Endothelial cell of umbilical vein (primary cell): ENCODE data around the gene MCRIP1. TPM values are rescaled to one million over a fixed set of nuclear protein-coding genes. Genes with fewer than 3 reads are reported as not detected.

Experiments used
- BruUV-seq: library from RNA; stranded (reverse); fragments of 400-500 nt; replicated peaks from 2 replicates; lab custom pipeline; 2021; lab: Mats Ljungman, UMichigan
- CTCF ChIA-PET: fragments of 300-600, 350-600 bp; sonication (Branson Sonifier 250); formaldehyde crosslinking; loops from one replicate; lab custom pipeline; 2021; ENCODE audit warnings: antibody characterized with exemption, inconsistent platforms; lab: Charles Lee
- POLR2A ChIA-PET: fragments of 300-600, 350-600 bp; sonication (Branson Sonifier 250); formaldehyde crosslinking; loops from one replicate; lab custom pipeline; 2021; ENCODE audit warnings: antibody characterized with exemption, inconsistent platforms; lab: Charles Lee
- DNase-seq: peaks from one replicate; pipeline ENCODE4 v3.0.0-alpha.2; 2011; ENCODE audit warnings: low read depth, low spot score
- FAIRE-seq: peaks from 2 replicates; lab custom pipeline; 2011; peaks lifted over from hg19 to GRCh38; lab: Jason Lieb, UNC
- H2AFZ ChIP-seq: 2 replicates; pipeline ENCODE4 v1.6.0; 2012; ENCODE audit warnings: low read depth, low read length, control low read depth, inconsistent platforms
- H3K27ac ChIP-seq: 2 replicates; pipeline ENCODE4 v1.5.1; 2011; ENCODE audit warnings: low read depth, mild to moderate bottlenecking, control low read depth, low read length, moderate library complexity; ENCODE audit not compliant: insufficient read depth
- H3K27me3 ChIP-seq, 2 experiments: 2 replicates each; pipeline versions ENCODE4 v1.6.0 to v1.6.1; 2011; ENCODE audit warnings: low read length in 2 of 2, mixed read lengths in 1 of 2; ENCODE audit not compliant: control insufficient read depth in 2 of 2, insufficient read depth in 2 of 2
- H3K36me3 ChIP-seq, 2 experiments: 2 replicates in 1 of 2; 3 replicates in 1 of 2; pipeline ENCODE4 v1.5.1; 2011; ENCODE audit warnings: low read length in 2 of 2, mild to moderate bottlenecking in 1 of 2, moderate library complexity in 1 of 2; ENCODE audit not compliant: control insufficient read depth in 2 of 2, insufficient read depth in 2 of 2; ENCODE audit errors: extremely low read depth in 1 of 2
- H3K4me1 ChIP-seq: 3 replicates; pipeline ENCODE4 v1.5.1; 2011; ENCODE audit warnings: mild to moderate bottlenecking, low read length; ENCODE audit not compliant: control insufficient read depth, insufficient read depth; ENCODE audit errors: extremely low read depth
- H3K4me2 ChIP-seq: 2 replicates; pipeline ENCODE4 v1.6.1; 2011; ENCODE audit warnings: low read length, control low read depth, mixed read lengths; ENCODE audit not compliant: insufficient read depth
- H3K4me3 ChIP-seq, 3 experiments: fragments of 200-600 bp in 1 of 3; sonication (generic), shearing (Covaris generic) in 1 of 3; replicated peaks in 1 of 3; 2 replicates each; pipeline ENCODE4 v1.5.1; 2011 to 2016; ENCODE audit warnings: control low read depth in 3 of 3, low read length in 3 of 3, mild to moderate bottlenecking in 2 of 3, inconsistent platforms in 1 of 3, low read depth in 1 of 3, moderate library complexity in 1 of 3; ENCODE audit not compliant: insufficient read depth in 1 of 3
- H3K79me2 ChIP-seq: 2 replicates; pipeline ENCODE4 v1.6.0; 2012; ENCODE audit warnings: low read length, inconsistent platforms; ENCODE audit not compliant: control insufficient read depth, insufficient read depth
- H3K9ac ChIP-seq: replicated peaks from 2 replicates; pipeline ENCODE3; 2011; ENCODE audit warnings: low read length, control low read depth; ENCODE audit not compliant: insufficient read depth; ENCODE audit errors: extremely low read depth
- H3K9me1 ChIP-seq: replicated peaks from 3 replicates; pipeline ENCODE4 v1.6.0; 2011; ENCODE audit warnings: mild to moderate bottlenecking, low read length; ENCODE audit not compliant: control insufficient read depth, insufficient read depth; ENCODE audit errors: extremely low read depth
- H3K9me3 ChIP-seq: replicated peaks from 2 replicates; pipeline ENCODE4 v1.5.1; 2012; ENCODE audit warnings: low read length, inconsistent platforms; ENCODE audit not compliant: control insufficient read depth, insufficient read depth
- H4K20me1 ChIP-seq: replicated peaks from 2 replicates; pipeline ENCODE3; 2011; ENCODE audit warnings: mild to moderate bottlenecking, low read length; ENCODE audit not compliant: control insufficient read depth, insufficient read depth; ENCODE audit errors: extremely low read depth
- EZH2 ChIP-seq: IDR thresholded peaks from 2 replicates; pipeline ENCODE4 v1.6.1; 2012; ENCODE audit warnings: borderline replicate concordance, low read depth, mild to moderate bottlenecking, moderate library complexity, low read length, inconsistent platforms; ENCODE audit not compliant: severe bottlenecking
- dilution Hi-C: fragments of 300-500 bp; cut with MboI; formaldehyde crosslinking; loops from one replicate; pipeline ENCODE4 v1.15.0; 2019; ENCODE audit warnings: low sequenced_read_pairs; ENCODE audit not compliant: extremely low pct_ligation_motif_present
- intact Hi-C: fragments of 100-400 bp; cut with micrococcal nuclease; formaldehyde crosslinking; loops from one replicate; pipeline ENCODE4 v1.10.0; 2022
- polyA plus RNA-seq, 4 experiments: library from polyadenylated mRNA; depleted of rRNA in 3 of 4; stranded (reverse) in 3 of 4; unstranded in 1 of 4; fragments of >200 nt; gene quantifications; 2 replicates each; pipeline versions ENCODE4 v1.2.1 to v1.2.3, GENCODE V29; 2011 to 2012; ENCODE audit warnings: missing spikeins in 1 of 4
- total RNA-seq: library from RNA; stranded (reverse); gene quantifications from 2 replicates; pipeline ENCODE4 v1.2.3, GENCODE V29; 2021
- TF ChIP-seq, protein P1 (sequence below), 2 donors: IDR thresholded peaks; 1 replicate in 1 of 2; 2 replicates in 1 of 2; pipeline ENCODE4 v1.5.1; 2011; ENCODE audit warnings: low read length in 2 of 2, mild to moderate bottlenecking in 2 of 2, moderate library complexity in 2 of 2, control low read depth in 1 of 2, inconsistent platforms in 1 of 2, low read depth in 1 of 2; ENCODE audit not compliant: insufficient read depth in 1 of 2; ENCODE audit errors: extremely low read depth in 1 of 2

Gene MCRIP1
- total and polyA plus RNA-seq, 2 donors (not counting 3 experiments of a cell fraction or from before 2014, with no cell fraction given): 121 to 205 TPM

DNA sequence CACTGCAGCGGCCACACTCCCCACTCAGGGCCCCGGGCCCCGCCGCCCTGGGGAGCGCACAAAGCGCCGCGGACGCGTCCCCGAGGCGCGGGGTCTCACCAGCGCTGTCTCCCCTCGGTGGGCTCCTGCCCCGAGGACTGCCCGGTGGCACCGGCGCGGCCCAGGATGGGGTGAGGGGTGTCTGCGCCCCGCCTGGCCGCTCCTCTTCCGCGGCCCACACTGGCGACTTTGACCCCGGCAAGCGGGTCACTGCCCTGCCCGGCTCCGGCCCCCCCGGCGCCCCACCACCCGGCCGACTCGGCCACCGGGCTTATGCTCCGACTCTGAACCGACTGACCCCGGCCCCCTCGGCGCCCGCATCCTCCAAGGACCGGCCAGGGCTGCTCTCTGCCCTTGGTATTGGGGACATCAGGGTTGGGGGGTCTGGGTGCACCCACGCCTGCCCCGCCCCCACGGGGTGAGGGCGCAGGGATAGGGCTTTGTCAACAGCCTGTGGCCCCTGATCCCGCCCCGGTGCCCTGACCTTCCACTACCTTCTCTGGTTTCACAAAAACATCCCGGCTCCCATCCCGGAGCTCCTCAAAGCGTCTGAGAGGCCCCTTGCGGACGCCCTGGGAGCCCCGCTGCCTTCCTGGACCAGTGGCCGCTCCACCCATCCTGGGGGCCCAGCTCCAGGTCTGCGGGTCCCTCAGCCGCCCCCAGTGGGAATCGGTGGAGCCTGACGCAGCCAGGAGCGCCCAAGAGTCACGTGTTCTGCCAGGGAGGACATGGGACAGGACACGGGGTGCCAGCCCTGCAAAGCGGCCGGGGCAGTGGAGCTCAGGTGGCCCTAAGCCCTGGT lies 28.3 kb downstream of the MCRIP1 start:
- ChIA-PET CTCF (interaction anchor here (1.5 to 2.3 kb wide), 2 partner anchors 10 to 17 kb away, joined by 5 to 9 read pairs; no protein-coding TSS in a partner anchor), POLR2A (no interaction called here)
- Histone ChIP-seq H4K20me1 (no peaks in the 10 kb centered on the region), H3K4me2 (no peak overlapping the region), H3K27ac (no peak overlapping the region), H3K36me3 (no peaks in the 10 kb centered on the region), H3K79me2 (no peaks in the 10 kb centered on the region), H3K27me3 (peaks cover 25 to 36% of the 10 kb centered on the region in 2 experiments), H3K9me1 (no peaks in the 10 kb centered on the region), H3K4me1 (no peaks in the 10 kb centered on the region), H3K4me3 (no peak overlapping the region), H3K9me3 (no peaks in the 10 kb centered on the region), H2AFZ (no peak overlapping the region), H3K9ac (no peak overlapping the region)
- intact Hi-C loops: no loop called here
- no TSS peak for BruUV-seq
- no peak for FAIRE-seq
- no peak for DNase-seq
- TF ChIP-seq EZH2: peak; percentile 95
- TF ChIP-seq, protein P1, sequence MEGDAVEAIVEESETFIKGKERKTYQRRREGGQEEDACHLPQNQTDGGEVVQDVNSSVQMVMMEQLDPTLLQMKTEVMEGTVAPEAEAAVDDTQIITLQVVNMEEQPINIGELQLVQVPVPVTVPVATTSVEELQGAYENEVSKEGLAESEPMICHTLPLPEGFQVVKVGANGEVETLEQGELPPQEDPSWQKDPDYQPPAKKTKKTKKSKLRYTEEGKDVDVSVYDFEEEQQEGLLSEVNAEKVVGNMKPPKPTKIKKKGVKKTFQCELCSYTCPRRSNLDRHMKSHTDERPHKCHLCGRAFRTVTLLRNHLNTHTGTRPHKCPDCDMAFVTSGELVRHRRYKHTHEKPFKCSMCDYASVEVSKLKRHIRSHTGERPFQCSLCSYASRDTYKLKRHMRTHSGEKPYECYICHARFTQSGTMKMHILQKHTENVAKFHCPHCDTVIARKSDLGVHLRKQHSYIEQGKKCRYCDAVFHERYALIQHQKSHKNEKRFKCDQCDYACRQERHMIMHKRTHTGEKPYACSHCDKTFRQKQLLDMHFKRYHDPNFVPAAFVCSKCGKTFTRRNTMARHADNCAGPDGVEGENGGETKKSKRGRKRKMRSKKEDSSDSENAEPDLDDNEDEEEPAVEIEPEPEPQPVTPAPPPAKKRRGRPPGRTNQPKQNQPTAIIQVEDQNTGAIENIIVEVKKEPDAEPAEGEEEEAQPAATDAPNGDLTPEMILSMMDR (IDR thresholded peaks at IDR 0.05; ENCODE audit: extremely low read depth in 1 of 2, insufficient read depth in 1 of 2, low read depth in 1 of 2, low read length in 2 of 2): no peak
- dilution Hi-C loops: no loop called here
